Measurements from ENCODE around the gene RFLNA. TPM values are rescaled to one million over a fixed set of nuclear protein-coding genes. Genes with fewer than 3 reads are reported as not detected.

Gene RFLNA
- total and polyA plus RNA-seq, 4 donors, result 0.40 to 1.8 (median 1.4) TPM

DNA sequence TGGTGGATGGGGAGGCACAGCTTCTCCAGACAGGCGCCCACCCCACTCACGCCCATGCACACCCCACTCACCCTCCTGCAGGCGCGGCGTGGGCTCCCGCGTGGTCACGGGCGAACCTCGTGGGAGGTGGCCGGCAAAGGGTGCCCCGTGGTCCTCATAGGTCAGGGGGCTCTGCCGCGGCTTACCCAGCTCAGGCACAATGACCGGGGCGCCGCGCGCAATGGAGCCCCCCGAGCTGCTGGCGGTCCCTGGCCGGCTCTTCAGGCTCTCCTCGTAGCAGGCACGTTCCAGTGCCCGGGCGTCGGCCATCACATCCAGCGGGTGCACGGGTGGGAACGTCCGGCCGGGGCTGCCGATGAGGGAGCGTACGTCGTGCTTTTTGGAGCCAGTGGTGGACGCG, 49.6 kb downstream of the RFLNA start:
- no peaks in the 10 kb centered on the region for H3K9me3 ChIP-seq (ENCODE audit: control insufficient read depth in 4 of 4, insufficient read depth in 3 of 4, low read length in 3 of 4)
- DNase-seq, result no peak
- ATAC-seq (ENCODE audit: insufficient read depth, low FRiP score), result no peak
- no peak overlapping the region for H3K4me3 ChIP-seq
- TF ChIP-seq, protein P1, sequence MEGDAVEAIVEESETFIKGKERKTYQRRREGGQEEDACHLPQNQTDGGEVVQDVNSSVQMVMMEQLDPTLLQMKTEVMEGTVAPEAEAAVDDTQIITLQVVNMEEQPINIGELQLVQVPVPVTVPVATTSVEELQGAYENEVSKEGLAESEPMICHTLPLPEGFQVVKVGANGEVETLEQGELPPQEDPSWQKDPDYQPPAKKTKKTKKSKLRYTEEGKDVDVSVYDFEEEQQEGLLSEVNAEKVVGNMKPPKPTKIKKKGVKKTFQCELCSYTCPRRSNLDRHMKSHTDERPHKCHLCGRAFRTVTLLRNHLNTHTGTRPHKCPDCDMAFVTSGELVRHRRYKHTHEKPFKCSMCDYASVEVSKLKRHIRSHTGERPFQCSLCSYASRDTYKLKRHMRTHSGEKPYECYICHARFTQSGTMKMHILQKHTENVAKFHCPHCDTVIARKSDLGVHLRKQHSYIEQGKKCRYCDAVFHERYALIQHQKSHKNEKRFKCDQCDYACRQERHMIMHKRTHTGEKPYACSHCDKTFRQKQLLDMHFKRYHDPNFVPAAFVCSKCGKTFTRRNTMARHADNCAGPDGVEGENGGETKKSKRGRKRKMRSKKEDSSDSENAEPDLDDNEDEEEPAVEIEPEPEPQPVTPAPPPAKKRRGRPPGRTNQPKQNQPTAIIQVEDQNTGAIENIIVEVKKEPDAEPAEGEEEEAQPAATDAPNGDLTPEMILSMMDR (IDR thresholded peaks at IDR 0.05; ENCODE audit: control extremely low read depth, extremely low read depth), result no peak
- H3K36me3 ChIP-seq (ENCODE audit: control insufficient read depth in 4 of 4, insufficient read depth in 4 of 4, low read length in 4 of 4), result peaks cover 22 to 85% (median 33%) of the 10 kb centered on the region in 4 donors
- no peaks in the 10 kb centered on the region for H3K27me3 ChIP-seq (ENCODE audit: control insufficient read depth in 3 of 3, insufficient read depth in 3 of 3, low read length in 2 of 3)
- H3K9ac ChIP-seq (ENCODE audit: insufficient read depth in 1 of 2, low read length in 2 of 2), result no peak overlapping the region
- H3K4me1 ChIP-seq (ENCODE audit: control insufficient read depth in 5 of 5, insufficient read depth in 5 of 5, low read length in 5 of 5), result no peaks in the 10 kb centered on the region
- 96 to 97% methylated on average over 38 of the region's 38 CpGs for WGBS, 2 donors
- H3K27ac ChIP-seq (ENCODE audit: low read depth in 1 of 2, low read length in 1 of 2), result no peak overlapping the region

DNA sequence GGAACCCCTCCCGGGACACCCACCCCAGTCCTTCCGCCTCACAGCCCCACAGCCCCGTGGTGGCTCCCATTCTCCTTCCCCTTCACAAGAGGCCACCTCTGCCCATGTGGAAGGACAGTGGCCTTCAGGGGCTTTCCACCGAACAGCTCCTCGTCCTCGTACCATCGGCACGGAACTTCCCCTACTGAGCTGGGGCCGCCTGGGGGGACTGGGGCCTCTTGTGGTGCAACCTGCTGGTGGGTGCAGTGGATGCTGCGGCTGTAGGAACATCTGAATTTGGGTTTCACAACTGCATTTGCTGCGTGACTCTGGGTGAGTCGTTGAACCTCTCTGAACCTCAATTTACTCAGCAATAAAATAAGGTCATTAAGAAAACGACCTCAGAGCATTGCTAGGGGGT, 50.9 kb downstream of the RFLNA start:
- no peaks in the 10 kb centered on the region for H3K9me3 ChIP-seq (ENCODE audit: control insufficient read depth in 4 of 4, insufficient read depth in 3 of 4, low read length in 3 of 4)
- ATAC-seq (ENCODE audit: insufficient read depth, low FRiP score) (no peak), DNase-seq (no peak)
- 48 to 82% methylated on average over 13 of the region's 13 CpGs for WGBS, 2 donors
- no peaks in the 10 kb centered on the region for H3K4me1 ChIP-seq (ENCODE audit: control insufficient read depth in 5 of 5, insufficient read depth in 5 of 5, low read length in 5 of 5)
- TF ChIP-seq, protein P1 (IDR thresholded peaks at IDR 0.05; ENCODE audit: control extremely low read depth, extremely low read depth), result no peak
- peaks cover 29 to 86% (median 40%) of the 10 kb centered on the region in 4 donors for H3K36me3 ChIP-seq (ENCODE audit: control insufficient read depth in 4 of 4, insufficient read depth in 4 of 4, low read length in 4 of 4)
- no peak overlapping the region for H3K4me3 ChIP-seq
- no peaks in the 10 kb centered on the region for H3K27me3 ChIP-seq (ENCODE audit: control insufficient read depth in 3 of 3, insufficient read depth in 3 of 3, low read length in 2 of 3)
- no peak overlapping the region for H3K9ac ChIP-seq (ENCODE audit: insufficient read depth in 1 of 2, low read length in 2 of 2)
- H3K27ac ChIP-seq (ENCODE audit: low read depth in 1 of 2, low read length in 1 of 2), result no peak overlapping the region

DNA sequence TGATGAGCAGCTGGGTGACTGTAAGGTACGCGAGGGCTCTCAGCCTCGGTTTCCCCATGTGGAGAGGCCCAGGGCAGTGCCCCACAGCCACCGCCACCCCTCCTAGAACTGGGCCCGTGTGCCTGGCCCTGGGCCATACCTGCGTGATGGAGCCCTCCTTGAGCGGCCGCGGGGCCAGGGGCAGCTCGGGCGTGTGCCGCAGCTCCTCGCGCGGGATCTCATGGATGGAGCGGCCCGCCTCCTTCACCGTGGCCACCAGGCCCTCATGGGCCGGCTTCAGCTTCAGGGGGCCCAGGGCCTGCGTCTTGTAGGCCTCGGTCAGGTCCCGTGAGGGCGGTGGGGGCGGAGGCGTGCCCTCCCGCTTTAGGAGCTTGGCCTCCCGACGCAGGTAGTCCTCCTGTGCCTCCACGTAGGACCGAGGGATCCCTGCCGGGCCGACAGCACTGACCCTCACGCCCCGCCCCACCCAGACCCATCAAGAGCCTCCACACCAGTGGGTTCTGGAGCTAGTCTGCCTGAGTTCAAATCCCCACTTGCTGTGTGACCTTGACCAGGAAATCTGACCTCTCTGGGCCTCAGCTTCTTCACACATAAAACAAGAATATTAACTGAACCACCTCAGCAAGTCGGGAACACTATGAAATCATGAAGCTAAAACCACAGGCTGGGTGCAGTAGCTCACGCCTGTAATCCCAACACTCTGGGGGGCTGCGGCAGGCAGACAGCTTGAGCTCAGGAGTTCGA, 51.7 kb downstream of the RFLNA start:
- no peak for ATAC-seq (ENCODE audit: insufficient read depth, low FRiP score)
- WGBS, 2 donors, result 94 to 96% methylated on average over 32 to 38 of the region's 38 CpGs
- H3K27ac ChIP-seq (ENCODE audit: low read depth in 1 of 2, low read length in 1 of 2), result no peak overlapping the region
- TF ChIP-seq, protein P1 (IDR thresholded peaks at IDR 0.05; ENCODE audit: control extremely low read depth, extremely low read depth), result no peak
- no peaks in the 10 kb centered on the region for H3K27me3 ChIP-seq (ENCODE audit: control insufficient read depth in 3 of 3, insufficient read depth in 3 of 3, low read length in 2 of 3)
- H3K9ac ChIP-seq (ENCODE audit: insufficient read depth in 1 of 2, low read length in 2 of 2), result no peak overlapping the region
- H3K9me3 ChIP-seq (ENCODE audit: control insufficient read depth in 4 of 4, insufficient read depth in 3 of 4, low read length in 3 of 4), result no peaks in the 10 kb centered on the region
- no peak overlapping the region for H3K4me3 ChIP-seq
- no peak for DNase-seq
- H3K4me1 ChIP-seq (ENCODE audit: control insufficient read depth in 5 of 5, insufficient read depth in 5 of 5, low read length in 5 of 5), result no peaks in the 10 kb centered on the region
- peaks cover 37 to 87% (median 38%) of the 10 kb centered on the region in 4 donors for H3K36me3 ChIP-seq (ENCODE audit: control insufficient read depth in 4 of 4, insufficient read depth in 4 of 4, low read length in 4 of 4)

All from lung (tissue), 12 donors.